Measurements from ENCODE around the gene KAT5. TPM values are rescaled to one million over a fixed set of nuclear protein-coding genes. Genes with fewer than 3 reads are reported as not detected.
"Not testable (repeated sequence)": the region's sequence is repeated elsewhere in the genome, so short reads cannot be mapped to it uniquely, and the experiment has no call there.

Gene KAT5
- total RNA-seq, 4 donors from 2014 or later, result 51.6 to 203 (median 74.1) TPM

DNA sequence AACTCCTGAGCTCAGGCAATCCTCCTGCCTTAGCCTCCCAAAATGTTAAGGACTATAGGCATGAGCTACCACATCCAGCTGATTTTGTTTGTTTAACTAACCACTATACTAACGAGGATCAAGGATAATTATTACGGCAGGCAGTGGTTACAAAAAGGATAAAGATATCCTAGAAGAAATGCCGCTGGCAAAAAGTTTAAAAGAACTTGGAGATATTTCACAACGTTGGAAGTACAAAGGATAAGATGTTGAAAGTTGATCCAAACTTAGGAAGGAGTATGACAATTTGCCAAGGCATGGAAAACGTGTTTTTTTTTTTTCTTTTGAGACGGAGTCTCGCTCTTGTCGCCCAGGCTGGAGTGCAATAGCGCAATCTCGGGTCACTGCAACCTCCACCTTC is 55.4 kb downstream of the KAT5 start:
- no peak overlapping the region for H3K4me3 ChIP-seq
- DNase-seq, result no peak
- 70% methylated on average over 4 to 10 of the region's 10 CpGs for WGBS, 2 donors (ENCODE audit: low coverage in 1 of 2)
- H3K27me3 ChIP-seq, result no peaks in the 10 kb centered on the region
- H3K4me1 ChIP-seq, result peaks cover 0 to 11% (median 0%) of the 10 kb centered on the region in 4 donors
- in situ Hi-C loops (cut with MboI; ENCODE audit: low pct_ligation_motif_present in 1 of 4, low pct_unique_long_range_greater_than_20kb in 1 of 4, low sequenced_read_pairs in 3 of 4) (no loop called here), intact Hi-C loops (cut with DNase I; ENCODE audit: low total_unique reads) (no loop called here)
- TF ChIP-seq POLR2A (IDR thresholded peaks at IDR 0.05), result no peak
- TF ChIP-seq, protein P1, sequence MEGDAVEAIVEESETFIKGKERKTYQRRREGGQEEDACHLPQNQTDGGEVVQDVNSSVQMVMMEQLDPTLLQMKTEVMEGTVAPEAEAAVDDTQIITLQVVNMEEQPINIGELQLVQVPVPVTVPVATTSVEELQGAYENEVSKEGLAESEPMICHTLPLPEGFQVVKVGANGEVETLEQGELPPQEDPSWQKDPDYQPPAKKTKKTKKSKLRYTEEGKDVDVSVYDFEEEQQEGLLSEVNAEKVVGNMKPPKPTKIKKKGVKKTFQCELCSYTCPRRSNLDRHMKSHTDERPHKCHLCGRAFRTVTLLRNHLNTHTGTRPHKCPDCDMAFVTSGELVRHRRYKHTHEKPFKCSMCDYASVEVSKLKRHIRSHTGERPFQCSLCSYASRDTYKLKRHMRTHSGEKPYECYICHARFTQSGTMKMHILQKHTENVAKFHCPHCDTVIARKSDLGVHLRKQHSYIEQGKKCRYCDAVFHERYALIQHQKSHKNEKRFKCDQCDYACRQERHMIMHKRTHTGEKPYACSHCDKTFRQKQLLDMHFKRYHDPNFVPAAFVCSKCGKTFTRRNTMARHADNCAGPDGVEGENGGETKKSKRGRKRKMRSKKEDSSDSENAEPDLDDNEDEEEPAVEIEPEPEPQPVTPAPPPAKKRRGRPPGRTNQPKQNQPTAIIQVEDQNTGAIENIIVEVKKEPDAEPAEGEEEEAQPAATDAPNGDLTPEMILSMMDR (IDR thresholded peaks at IDR 0.05), result no peak
- no peak for TF ChIP-seq POLR2AphosphoS5 (IDR thresholded peaks at IDR 0.05)
- no peak for TF ChIP-seq EP300 (IDR thresholded peaks at IDR 0.05; ENCODE audit: low read depth)
- no peak overlapping the region for H3K27ac ChIP-seq
- no peaks in the 10 kb centered on the region for H3K36me3 ChIP-seq
- H3K9me3 ChIP-seq, result no peaks in the 10 kb centered on the region

DNA sequence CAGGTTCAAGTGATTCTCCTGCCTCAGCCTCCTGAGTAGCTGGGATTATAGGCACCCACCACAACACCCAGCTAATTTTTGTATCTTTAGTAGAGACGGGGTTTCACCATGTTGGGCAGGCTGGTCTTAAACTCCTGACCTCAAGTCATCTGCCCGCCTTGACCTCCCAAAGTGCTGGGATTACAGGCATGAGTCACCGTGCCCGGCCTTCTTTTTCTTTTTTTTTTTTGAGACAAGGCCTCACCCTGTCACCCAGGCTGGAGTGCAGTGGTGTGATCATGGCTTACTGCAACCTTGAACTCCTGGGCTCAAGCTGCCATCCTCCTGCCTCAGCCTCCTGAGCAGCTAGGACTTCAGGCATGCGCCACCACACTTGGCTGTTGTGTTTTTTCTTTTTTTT is 55.8 kb downstream of the KAT5 start:
- H3K4me3 ChIP-seq; H3K27me3 ChIP-seq; H3K9me3 ChIP-seq; DNase-seq; in situ Hi-C loops (cut with MboI; ENCODE audit: low pct_ligation_motif_present in 1 of 4, low pct_unique_long_range_greater_than_20kb in 1 of 4, low sequenced_read_pairs in 3 of 4); H3K27ac ChIP-seq; H3K36me3 ChIP-seq; intact Hi-C loops (cut with DNase I; ENCODE audit: low total_unique reads): not testable (repeated sequence)
- H3K4me1 ChIP-seq, result peaks cover 0 to 11% (median 0%) of the 10 kb centered on the region in 4 donors
- WGBS, 2 donors (ENCODE audit: low coverage in 1 of 2), result 78 to 100% methylated on average over 1 to 5 of the region's 5 CpGs

Small RNA genes lying within 50 kb of the gene (small RNA-seq; reads per million reads assigned to genes)
- 0 reads per million in 4 donors for gene RN7SL309P

Other genes with a start within 250 kb of the KAT5 start
- gene MALAT1, start 213.2 kb upstream of the KAT5 start, total RNA-seq, result over 10,000 TPM; 17,948 to 48,028 (median 23,406) TPM
- gene SCYL1, start 187.2 kb upstream of the KAT5 start, total RNA-seq, result 10 to 100 TPM; 41.0 to 78.4 (median 69.2) TPM
- 100 to 1,000 TPM in 2 of 4 donors, 10 to 100 TPM in 2; 48.7 to 467 (median 140) TPM for gene LTBP3, start 153.9 kb upstream of the KAT5 start, total RNA-seq
- 10 to 100 TPM in 3 of 4 donors, 1 to 10 TPM in 1; 6.4 to 38.4 (median 27.9) TPM for gene ZNRD2, start 141.8 kb upstream of the KAT5 start, total RNA-seq
- 100 to 1,000 TPM in 1 of 4 donors, 10 to 100 TPM in 3; 25.2 to 254 (median 51.6) TPM for gene FAM89B, start 139.7 kb upstream of the KAT5 start, total RNA-seq
- gene EHBP1L1, start 136.2 kb upstream of the KAT5 start, total RNA-seq, result 100 to 1,000 TPM in 2 of 4 donors, 10 to 100 TPM in 2; 90.2 to 215 (median 106) TPM
- gene KCNK7, start 116.5 kb upstream of the KAT5 start, total RNA-seq, result 1 to 10 TPM in 1 of 4 donors, under 1 TPM in 1, not detected in 2; 0.27 to 1.6 TPM
- gene MAP3K11, start 98.0 kb upstream of the KAT5 start, total RNA-seq, result 100 to 1,000 TPM in 2 of 4 donors, 10 to 100 TPM in 2; 82.3 to 211 (median 94.8) TPM
- gene PCNX3, start 96.5 kb upstream of the KAT5 start, total RNA-seq, result 10 to 100 TPM; 56.4 to 89.0 (median 62.4) TPM
- gene SIPA1, start 74.2 kb upstream of the KAT5 start, total RNA-seq, result 100 to 1,000 TPM in 1 of 4 donors, 10 to 100 TPM in 3; 22.4 to 174 (median 30.9) TPM
- gene RELA, start 49.3 kb upstream of the KAT5 start, total RNA-seq, result 10 to 100 TPM; 45.8 to 95.8 (median 58.4) TPM
- 100 to 1,000 TPM in 2 of 4 donors, 10 to 100 TPM in 2; 70.2 to 231 (median 111) TPM for gene RNASEH2C, start 8.5 kb downstream of the KAT5 start, total RNA-seq
- gene AP5B1, start 68.7 kb downstream of the KAT5 start, total RNA-seq, result 10 to 100 TPM; 24.9 to 33.7 (median 28.2) TPM
- gene OVOL1, start 74.8 kb downstream of the KAT5 start, total RNA-seq, result 10 to 100 TPM; 19.9 to 44.8 (median 33.8) TPM
- gene SNX32, start 121.7 kb downstream of the KAT5 start, total RNA-seq, result 10 to 100 TPM in 1 of 4 donors, 1 to 10 TPM in 1, under 1 TPM in 1, not detected in 1; 0.60 to 10.0 (median 1.6) TPM
- 1,000 to 10,000 TPM; 1,308 to 1,852 (median 1,703) TPM for gene CFL1, start 145.9 kb downstream of the KAT5 start, total RNA-seq
- gene MUS81, start 148.2 kb downstream of the KAT5 start, total RNA-seq, result 100 to 1,000 TPM in 1 of 4 donors, 10 to 100 TPM in 3; 58.3 to 191 (median 81.2) TPM
- 10 to 100 TPM; 15.2 to 34.4 (median 25.1) TPM for gene EFEMP2, start 160.5 kb downstream of the KAT5 start, total RNA-seq
- 1 to 10 TPM in 2 of 4 donors, not detected in 2; 1.1 to 1.8 TPM for gene CTSW, start 167.6 kb downstream of the KAT5 start, total RNA-seq
- 10 to 100 TPM; 53.4 to 82.6 (median 75.9) TPM for gene FIBP, start 176.2 kb downstream of the KAT5 start, total RNA-seq
- gene CCDC85B, start 178.4 kb downstream of the KAT5 start, total RNA-seq, result 100 to 1,000 TPM in 1 of 4 donors, 10 to 100 TPM in 2, 1 to 10 TPM in 1; 7.9 to 140 (median 23.1) TPM
- gene FOSL1, start 188.1 kb downstream of the KAT5 start, total RNA-seq, result 10 to 100 TPM in 1 of 4 donors, 1 to 10 TPM in 1, not detected in 2; 1.2 to 11.6 TPM
- gene C11orf68, start 206.8 kb downstream of the KAT5 start, total RNA-seq, result 10 to 100 TPM; 15.2 to 59.5 (median 22.8) TPM
- 10 to 100 TPM; 15.7 to 63.2 (median 57.0) TPM for gene DRAP1, start 207.2 kb downstream of the KAT5 start, total RNA-seq
- gene TSGA10IP, start 233.2 kb downstream of the KAT5 start, total RNA-seq, result not detected
- gene SART1, start 249.5 kb downstream of the KAT5 start, total RNA-seq, result 10 to 100 TPM; 31.8 to 76.3 (median 34.3) TPM

Data from transverse colon (tissue), 4 donors.